ENCODE results near the gene DYSF. TPM values are rescaled to one million over a fixed set of nuclear protein-coding genes. Genes with fewer than 3 reads are reported as not detected.

The DYSF gene
- total and polyA plus RNA-seq, 2 donors (not counting 3 experiments of a cell fraction or from before 2014, with no cell fraction given): 50.9 to 152 TPM

GRCh38 chr2:71597756-71598155, 144.4 kb downstream of the DYSF start:
- POLR2A ChIA-PET: no interaction called here
- no peak overlapping the region for H2AFZ ChIP-seq (ENCODE audit: low read depth, low read length)
- no peak for FAIRE-seq

More at GRCh38 chr2:71597756-71598155, 144.4 kb downstream of the DYSF start:
- Histone ChIP-seq H3K4me2 (ENCODE audit: insufficient read depth, low read length) (no peak overlapping the region), H3K4me1 (ENCODE audit: control insufficient read depth, extremely low read depth, insufficient read depth, low read length) (peaks cover 5% of the 10 kb centered on the region), H3K36me3 (ENCODE audit: control insufficient read depth in 2 of 2, extremely low read depth in 1 of 2, insufficient read depth in 2 of 2, low read length in 2 of 2) (peaks cover 0 to 18% of the 10 kb centered on the region in 2 experiments), H3K9ac (replicated peaks; ENCODE audit: extremely low read depth, insufficient read depth, low read length) (no peak overlapping the region), H4K20me1 (replicated peaks; ENCODE audit: control insufficient read depth, extremely low read depth, insufficient read depth, low read length) (no peaks in the 10 kb centered on the region), H3K9me1 (replicated peaks; ENCODE audit: control insufficient read depth, extremely low read depth, insufficient read depth, low read length) (no peaks in the 10 kb centered on the region), H3K27ac (ENCODE audit: insufficient read depth, low read depth, low read length) (no peak overlapping the region), H3K9me3 (replicated peaks; ENCODE audit: control insufficient read depth, insufficient read depth, low read length) (no peaks in the 10 kb centered on the region), H3K4me3 (replicated peaks in 1 of 3; ENCODE audit: insufficient read depth in 1 of 3, low read depth in 1 of 3, low read length in 3 of 3) (no peak overlapping the region), H3K27me3 (ENCODE audit: control insufficient read depth in 2 of 2, insufficient read depth in 2 of 2, low read length in 2 of 2) (no peaks in the 10 kb centered on the region), H3K79me2 (ENCODE audit: control insufficient read depth, insufficient read depth, low read length) (no peaks in the 10 kb centered on the region)
- CTCF ChIA-PET: interaction anchor here (1.3 kb wide), 1 partner anchor 11 kb away, joined by 3 read pairs; no protein-coding TSS in a partner anchor
- DNase-seq (ENCODE audit: low read depth, low spot score): no peak
- dilution Hi-C loops (cut with MboI; ENCODE audit: extremely low pct_ligation_motif_present, low sequenced_read_pairs) (no loop called here), intact Hi-C loops (cut with micrococcal nuclease) (no loop called here)
- no TSS peak for BruUV-seq (replicated peaks)
- TF ChIP-seq MAX (IDR thresholded peaks at IDR 0.05; ENCODE audit: insufficient read depth, insufficient read length) (no peak), EZH2 (IDR thresholded peaks at IDR 0.05; ENCODE audit: borderline replicate concordance, low read depth, low read length, severe bottlenecking) (no peak), POLR2A (IDR thresholded peaks at IDR 0.05; ENCODE audit: low read depth, low read length) (no peak), CTCF (IDR thresholded peaks at IDR 0.05; ENCODE audit: extremely low read depth in 1 of 2, insufficient read depth in 1 of 2, low read depth in 1 of 2, low read length in 2 of 2) (no peak), MYC (IDR thresholded peaks at IDR 0.05; ENCODE audit: low read depth, low read length) (no peak), GATA2 (IDR thresholded peaks at IDR 0.05; ENCODE audit: insufficient read depth, insufficient read length, low read depth, low read length) (no peak), FOS (IDR thresholded peaks at IDR 0.05; ENCODE audit: borderline replicate concordance, insufficient read depth, low read length) (no peak), JUN (IDR thresholded peaks at IDR 0.05; ENCODE audit: borderline replicate concordance, insufficient read depth, insufficient read length, low read depth) (no peak), POLR2AphosphoS5 (IDR thresholded peaks at IDR 0.05; ENCODE audit: insufficient read depth, low read depth, low read length) (no peak)

Data from endothelial cell of umbilical vein (primary cell).